Epithelial cell of proximal tubule (primary cell): ENCODE results near the gene PPP2R2B. TPM values are rescaled to one million over a fixed set of nuclear protein-coding genes. Genes with fewer than 3 reads are reported as not detected.
"Not testable (repeated sequence)": the region's sequence is repeated elsewhere in the genome, so short reads cannot be mapped to it uniquely, and the experiment has no call there.

Experiments used
- DNase-seq: peaks from one replicate; pipeline ENCODE4 v3.0.0-alpha.2; 2011; ENCODE audit warnings: low read depth
- H3K4me3 ChIP-seq: 2 replicates; pipeline ENCODE4 v1.5.1; 2011; ENCODE audit warnings: low read depth, mild to moderate bottlenecking, low read length
- total RNA-seq: library from RNA; depleted of rRNA; stranded (reverse); fragments of >200 nt; gene quantifications from 2 replicates; pipeline ENCODE4 v1.2.3, GENCODE V29; 2015
- TF ChIP-seq, protein P1 (sequence below): conservative IDR thresholded peaks from 2 replicates; pipeline ENCODE4 v1.5.1; 2012; ENCODE audit warnings: low read depth, mild to moderate bottlenecking, low read length

The PPP2R2B gene
- total RNA-seq, 1 donor from 2014 or later, result 3.9 TPM

DNA sequence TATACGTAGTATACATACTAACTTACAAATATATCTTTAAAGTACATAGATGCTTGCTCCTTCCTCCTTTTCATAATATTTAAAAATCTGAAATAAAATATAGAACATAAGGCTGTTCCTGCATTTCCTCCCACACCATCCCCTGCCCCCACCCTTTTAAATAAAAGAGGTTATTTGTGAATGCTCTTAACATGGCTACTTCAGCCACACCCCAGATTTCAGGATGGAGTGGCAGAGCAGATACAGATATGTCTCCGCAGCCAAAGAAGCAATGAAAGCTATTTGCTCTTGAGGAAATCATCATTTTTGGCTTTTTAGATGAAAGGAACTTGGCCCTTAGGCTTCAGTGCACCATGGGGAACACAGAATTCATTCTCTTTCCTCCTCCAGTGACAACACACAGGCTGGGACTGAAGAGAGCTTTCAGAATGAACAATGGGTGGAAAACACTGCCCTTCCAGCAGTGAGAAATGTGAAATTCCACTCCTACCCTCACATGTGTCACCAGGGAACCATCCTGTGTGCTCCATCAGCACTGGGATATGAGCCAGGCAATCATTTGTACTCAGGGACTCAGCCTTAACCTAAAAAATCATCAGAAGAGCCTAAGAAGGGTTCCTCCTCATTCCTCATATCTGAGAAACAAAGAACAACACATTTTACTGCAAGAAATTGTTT, 134.3 kb downstream of the PPP2R2B start:
- no peak for DNase-seq
- H3K4me3 ChIP-seq, result no peak overlapping the region
- TF ChIP-seq, protein P1, sequence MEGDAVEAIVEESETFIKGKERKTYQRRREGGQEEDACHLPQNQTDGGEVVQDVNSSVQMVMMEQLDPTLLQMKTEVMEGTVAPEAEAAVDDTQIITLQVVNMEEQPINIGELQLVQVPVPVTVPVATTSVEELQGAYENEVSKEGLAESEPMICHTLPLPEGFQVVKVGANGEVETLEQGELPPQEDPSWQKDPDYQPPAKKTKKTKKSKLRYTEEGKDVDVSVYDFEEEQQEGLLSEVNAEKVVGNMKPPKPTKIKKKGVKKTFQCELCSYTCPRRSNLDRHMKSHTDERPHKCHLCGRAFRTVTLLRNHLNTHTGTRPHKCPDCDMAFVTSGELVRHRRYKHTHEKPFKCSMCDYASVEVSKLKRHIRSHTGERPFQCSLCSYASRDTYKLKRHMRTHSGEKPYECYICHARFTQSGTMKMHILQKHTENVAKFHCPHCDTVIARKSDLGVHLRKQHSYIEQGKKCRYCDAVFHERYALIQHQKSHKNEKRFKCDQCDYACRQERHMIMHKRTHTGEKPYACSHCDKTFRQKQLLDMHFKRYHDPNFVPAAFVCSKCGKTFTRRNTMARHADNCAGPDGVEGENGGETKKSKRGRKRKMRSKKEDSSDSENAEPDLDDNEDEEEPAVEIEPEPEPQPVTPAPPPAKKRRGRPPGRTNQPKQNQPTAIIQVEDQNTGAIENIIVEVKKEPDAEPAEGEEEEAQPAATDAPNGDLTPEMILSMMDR, result no peak

DNA sequence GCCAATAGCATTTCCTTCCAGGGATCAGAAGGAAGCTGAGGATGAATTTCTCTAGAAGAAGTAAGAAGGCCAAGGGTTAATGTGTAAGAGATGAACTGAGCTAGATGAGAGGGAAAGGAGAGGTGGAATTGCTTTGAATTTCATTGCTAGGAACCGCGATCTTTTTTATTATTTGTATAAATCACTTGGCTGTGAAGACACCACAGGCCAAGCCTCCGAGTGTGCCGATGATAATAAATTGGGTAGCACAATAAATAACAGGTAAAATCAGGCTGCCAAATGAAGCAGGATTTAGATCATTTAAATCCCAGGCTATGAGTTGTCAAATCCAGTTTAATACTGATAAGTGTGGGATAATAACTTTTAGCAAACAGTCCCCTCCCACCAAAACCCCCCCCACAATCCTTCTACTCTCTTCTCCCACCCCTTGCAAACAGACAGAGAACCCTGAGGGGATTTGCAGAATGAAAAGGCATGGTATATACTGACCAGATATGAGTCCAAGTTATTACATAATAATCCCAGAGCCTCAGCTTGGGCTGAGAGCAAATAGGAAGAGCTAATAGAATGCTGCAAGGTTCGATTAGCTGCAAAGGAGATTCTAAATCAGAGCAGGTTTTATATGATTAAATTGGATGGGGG, 143.5 kb downstream of the PPP2R2B start:
- TF ChIP-seq, protein P1, result no peak
- no peak for DNase-seq
- no peak overlapping the region for H3K4me3 ChIP-seq

DNA sequence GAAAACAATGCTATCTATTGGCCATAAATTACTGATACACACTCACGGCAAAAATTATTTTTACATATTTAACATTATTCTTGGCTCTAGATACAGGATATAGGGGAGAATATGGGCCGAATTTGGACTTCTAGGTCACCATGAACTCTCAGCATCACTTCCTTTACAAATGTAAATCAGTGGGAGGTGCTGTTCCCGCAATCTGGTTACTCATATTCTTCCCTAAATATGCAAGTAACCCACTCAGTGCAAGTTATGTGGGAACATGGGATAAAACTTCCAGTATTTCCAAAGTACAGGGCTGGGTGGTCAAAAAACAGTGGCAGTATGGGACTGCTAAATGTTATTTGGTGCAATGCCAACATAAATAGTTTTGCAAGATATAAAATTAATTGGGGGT, 145.6 kb downstream of the PPP2R2B start:
- TF ChIP-seq, protein P1, result no peak
- H3K4me3 ChIP-seq, result no peak overlapping the region
- DNase-seq, result no peak

DNA sequence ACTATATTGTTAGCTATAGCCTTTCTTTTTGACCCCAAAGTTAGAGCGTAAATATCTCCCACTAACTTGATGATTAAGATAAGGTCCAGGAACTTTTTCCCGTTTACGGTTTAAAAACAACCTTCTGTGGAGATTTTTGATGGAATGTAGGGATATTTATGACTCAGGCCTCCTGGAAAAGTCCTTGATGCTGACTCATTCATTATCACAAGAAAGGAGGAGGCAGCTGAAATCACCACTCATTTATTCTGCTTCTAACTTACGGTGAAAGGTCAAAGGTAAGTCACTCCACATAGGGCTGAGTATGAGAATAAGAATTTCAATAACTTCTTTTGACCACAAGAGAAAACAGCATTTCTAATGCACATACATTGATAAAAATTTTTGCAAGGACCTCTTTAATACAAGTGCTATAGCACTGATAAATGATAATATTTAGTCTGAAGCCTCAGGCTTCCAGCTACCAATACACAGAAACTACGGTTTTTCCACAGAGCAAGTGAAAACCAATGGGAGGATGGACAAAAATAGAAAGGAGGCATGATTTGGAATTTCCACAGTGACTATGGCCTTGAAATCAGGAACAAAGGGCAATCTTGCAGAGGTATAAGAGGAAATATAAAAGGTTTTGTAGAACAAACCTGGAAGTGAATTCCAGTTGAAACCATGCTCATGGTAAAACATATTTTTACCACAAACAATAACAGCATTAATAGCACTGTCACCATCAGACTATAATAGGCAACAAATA, 146.5 kb downstream of the PPP2R2B start:
- TF ChIP-seq, protein P1, result no peak
- DNase-seq, result peak; percentile 88
- no peak overlapping the region for H3K4me3 ChIP-seq

DNA sequence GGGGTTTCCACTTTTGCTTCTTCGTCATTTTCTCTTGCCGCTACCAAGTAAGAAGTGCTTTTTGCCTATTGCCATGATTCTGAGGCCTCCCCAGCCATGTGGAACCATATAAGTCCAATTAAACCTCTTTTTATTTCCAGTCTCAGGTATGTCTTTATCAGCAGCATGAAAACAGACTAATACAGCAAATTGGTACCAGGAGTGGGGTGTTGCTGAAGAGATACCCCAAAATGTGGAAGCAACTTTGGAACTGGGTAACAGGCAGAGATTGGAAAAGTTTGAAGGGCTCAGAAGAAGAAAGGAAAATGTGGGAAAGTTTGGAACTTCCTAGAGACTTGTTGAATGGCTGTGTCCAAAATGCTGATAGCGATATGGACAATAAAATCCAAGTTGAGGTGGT, 149.8 kb downstream of the PPP2R2B start:
- not testable (repeated sequence) for H3K4me3 ChIP-seq, DNase-seq

DNA sequence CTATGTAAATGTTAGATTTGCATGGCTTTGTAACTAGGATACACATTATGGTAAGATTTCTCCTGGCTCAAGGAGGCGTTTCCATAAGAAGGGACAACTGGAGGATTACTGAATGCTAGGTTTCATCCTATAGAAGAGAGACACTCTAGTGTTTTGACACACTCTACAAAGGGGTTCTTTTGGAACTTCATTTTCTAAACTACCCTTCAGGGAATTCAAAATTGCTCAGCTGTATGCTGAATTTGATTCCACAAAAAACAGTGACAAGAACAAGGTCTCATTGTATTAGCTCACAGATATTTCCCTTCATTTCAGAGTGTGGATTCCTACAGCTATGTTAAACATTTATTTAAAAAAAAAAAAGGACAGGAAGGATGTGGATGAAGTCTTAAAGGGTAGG, 151.7 kb downstream of the PPP2R2B start:
- TF ChIP-seq, protein P1, result no peak
- no peak overlapping the region for H3K4me3 ChIP-seq

DNA sequence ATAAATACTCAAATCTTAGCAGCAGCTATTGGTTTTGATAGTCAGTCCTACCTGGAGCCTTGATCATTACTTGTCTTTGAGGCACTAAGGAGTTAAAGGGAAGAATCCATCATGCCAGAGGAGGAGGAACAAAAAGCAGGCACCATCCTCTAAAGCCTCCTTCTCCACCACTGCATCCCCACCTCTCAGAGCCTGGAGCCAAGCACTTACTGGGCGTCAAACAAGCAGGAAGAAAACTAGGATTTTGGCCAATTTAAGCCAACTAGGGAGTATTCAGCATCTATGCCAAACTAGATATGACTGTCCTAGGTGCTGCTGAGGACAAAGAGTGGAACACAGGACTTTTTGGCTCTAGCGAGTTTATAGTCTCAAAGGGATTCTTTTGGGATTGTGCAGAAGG, 152.5 kb downstream of the PPP2R2B start:
- DNase-seq, result no peak
- H3K4me3 ChIP-seq, result no peak overlapping the region
- TF ChIP-seq, protein P1, result no peak

More for the DNA sequence above, 151.7 kb downstream of the PPP2R2B start:
- no peak for DNase-seq
